Measurements from ENCODE around the gene MAFF.

- TF ChIP-seq, protein P1, sequence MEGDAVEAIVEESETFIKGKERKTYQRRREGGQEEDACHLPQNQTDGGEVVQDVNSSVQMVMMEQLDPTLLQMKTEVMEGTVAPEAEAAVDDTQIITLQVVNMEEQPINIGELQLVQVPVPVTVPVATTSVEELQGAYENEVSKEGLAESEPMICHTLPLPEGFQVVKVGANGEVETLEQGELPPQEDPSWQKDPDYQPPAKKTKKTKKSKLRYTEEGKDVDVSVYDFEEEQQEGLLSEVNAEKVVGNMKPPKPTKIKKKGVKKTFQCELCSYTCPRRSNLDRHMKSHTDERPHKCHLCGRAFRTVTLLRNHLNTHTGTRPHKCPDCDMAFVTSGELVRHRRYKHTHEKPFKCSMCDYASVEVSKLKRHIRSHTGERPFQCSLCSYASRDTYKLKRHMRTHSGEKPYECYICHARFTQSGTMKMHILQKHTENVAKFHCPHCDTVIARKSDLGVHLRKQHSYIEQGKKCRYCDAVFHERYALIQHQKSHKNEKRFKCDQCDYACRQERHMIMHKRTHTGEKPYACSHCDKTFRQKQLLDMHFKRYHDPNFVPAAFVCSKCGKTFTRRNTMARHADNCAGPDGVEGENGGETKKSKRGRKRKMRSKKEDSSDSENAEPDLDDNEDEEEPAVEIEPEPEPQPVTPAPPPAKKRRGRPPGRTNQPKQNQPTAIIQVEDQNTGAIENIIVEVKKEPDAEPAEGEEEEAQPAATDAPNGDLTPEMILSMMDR (conservative IDR thresholded peaks at IDR 0.05 in 1 of 2, IDR thresholded peaks at IDR 0.05 in 1 of 2; ENCODE audit: low read depth in 1 of 2, low read length in 2 of 2): no peak
- no peak for TF ChIP-seq EZH2 (IDR thresholded peaks at IDR 0.05; ENCODE audit: low read length, missing control alignments)
Observed at GRCh38 chr22:38204784-38205183, 3.0 kb downstream of the MAFF start.

Measured in fibroblast of lung (primary cell).